ELF-1 (cell line): ENCODE measurements around the gene KLRF2.

ENCODE experiments used
- DNase-seq: peaks from one replicate; pipeline ENCODE4 v3.0.0-alpha.2; 2016; ENCODE audit warnings: low read depth, low spot score

Gene KLRF2

GRCh38 chr12:9936591-9936990 is 55.3 kb downstream of the KLRF2 start:
- DNase-seq: no peak

GRCh38 chr12:9940375-9940774 is 59.1 kb downstream of the KLRF2 start:
- DNase-seq: no peak

GRCh38 chr12:9941838-9942237 is 60.5 kb downstream of the KLRF2 start:
- no peak for DNase-seq

GRCh38 chr12:9943240-9943639 is 62.0 kb downstream of the KLRF2 start:
- DNase-seq: no peak

GRCh38 chr12:9944391-9944790 is 63.1 kb downstream of the KLRF2 start:
- no peak for DNase-seq
